SHP77 treated with DMSO at 0.1 percent for 48 hours (cell line): ENCODE results near the gene NFKBIE.

Experiments
- DNase-seq: peaks from one replicate; lab custom pipeline; 2025; lab: John Stamatoyannopoulos, UW

Gene NFKBIE

DNA sequence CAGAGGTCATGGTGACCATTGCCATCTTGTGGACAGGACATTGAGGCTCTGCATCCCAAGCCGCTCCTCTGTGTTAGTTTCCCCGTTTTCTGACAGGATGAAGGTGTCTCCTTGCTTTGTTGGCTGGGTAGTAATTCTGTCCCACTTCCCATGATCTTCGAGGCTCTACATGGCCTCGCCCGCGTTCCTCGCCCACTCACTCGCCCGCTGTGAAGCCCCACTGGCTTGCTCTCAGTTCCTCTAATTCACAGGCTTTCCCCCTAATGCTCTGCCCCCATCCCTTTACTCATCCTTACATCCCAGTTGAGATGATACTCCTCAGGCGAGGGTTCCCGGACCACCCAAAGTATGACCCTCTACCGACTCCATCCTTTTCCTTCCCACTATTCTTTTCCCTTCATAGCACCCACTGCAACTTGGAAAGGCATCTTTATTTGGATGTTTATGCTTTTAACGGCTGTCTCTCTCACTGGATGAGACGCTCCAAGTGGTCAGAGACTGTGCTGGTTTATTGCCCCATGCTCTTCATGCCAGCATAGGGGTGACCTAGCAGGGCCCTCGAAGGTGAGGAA is 7.5 kb downstream of the NFKBIE start:
- DNase-seq = no peak

DNA sequence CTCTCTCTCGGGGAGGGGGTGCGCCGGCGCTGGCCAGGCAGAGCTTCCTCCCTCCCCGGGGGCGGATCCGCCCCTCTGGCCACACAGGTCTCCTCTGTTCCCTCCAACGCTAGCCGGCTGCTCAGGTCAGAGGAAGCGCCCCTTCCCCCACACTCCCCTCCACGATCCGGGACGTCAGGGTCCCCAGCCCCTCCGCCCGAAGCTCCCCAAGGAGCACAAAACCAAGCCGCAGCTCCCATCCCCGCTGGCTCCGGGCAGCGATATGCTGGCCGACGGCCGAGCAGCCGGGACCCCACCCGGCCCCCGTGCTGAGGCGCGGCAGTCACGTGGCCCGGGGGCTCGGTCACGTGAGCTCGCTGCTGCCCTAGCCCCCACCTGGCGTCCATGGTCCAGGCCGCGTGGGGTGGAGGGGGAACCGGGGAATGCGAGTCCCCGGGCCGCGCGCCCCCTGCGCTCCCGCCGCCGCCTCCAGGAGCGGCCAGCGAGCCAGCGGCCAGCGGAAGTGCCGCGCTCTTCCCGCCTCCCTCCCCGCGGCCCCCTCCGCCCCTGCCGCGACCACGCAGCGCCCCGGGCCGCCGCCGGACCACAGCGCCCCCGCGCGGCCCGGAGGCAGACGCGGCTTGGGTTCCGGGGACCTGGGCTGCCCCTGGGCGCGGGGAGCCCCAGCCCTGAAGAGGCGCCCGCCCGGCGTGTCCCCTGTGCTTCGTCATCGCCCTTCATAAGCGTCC is 8.2 kb downstream of the NFKBIE start, which contains the start of gene SLC35B2:
Gene SLC35B2, minus strand, starts transcription at position 504 of the 728 bp plus-strand sequence. Its CDS starts 118 bp downstream, at position 386.
- no peak for DNase-seq

DNA sequence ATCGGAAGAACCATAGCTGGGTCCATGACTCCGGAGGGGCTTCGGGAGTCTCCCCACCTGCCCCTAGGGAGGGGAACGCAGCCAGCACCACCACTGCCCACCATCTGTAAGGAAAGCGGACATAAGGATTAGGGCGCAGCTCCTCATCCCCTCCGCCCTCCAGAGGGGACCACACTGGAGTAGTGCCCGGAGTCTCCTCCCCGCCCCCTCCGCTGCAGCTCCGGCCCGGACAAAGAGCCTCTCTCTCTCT is 8.7 kb downstream of the NFKBIE start:
- no peak for DNase-seq

DNA sequence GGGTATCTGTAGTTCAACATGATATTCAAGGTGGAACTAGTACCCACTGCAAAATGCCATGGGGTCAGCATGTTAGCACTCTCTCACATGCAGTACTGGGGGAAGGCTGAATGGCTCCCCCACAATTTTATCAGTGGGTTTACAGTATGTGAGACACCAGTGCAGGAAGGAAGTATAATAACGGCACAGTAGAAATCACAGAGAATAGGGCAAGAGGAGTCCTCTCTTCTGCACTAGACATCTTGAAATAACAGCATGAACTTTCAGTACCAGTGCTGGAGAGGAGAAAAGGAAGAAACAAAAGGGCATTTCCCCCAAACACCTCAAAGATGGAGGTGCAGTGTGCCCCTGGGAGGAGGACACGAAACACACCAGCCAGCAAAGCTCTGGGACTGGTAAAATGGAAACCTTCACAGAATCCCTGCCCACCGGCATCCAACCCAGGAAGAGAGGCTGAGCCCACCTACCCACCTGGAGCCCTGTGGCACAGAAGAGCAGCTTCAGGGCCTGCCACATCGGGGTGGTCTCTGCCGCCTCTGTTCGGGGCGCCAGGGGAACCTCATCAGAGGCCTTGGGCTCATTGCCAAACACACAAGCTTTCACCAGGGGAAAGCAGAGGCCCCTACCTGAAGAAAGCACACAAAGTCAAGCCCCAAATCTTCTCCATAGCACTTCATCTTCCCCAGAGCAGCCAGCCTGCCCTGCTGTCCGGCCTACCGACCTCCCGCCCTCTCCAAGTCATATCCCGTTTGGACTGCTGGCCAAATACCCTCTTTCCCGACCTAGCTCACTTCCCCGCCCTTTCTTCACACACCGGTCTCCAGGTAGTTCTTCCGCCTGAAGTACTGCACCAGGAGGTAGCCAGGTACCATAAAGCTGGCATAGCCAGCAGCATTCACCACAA is 9.2 kb downstream of the NFKBIE start:
- no peak for DNase-seq

DNA sequence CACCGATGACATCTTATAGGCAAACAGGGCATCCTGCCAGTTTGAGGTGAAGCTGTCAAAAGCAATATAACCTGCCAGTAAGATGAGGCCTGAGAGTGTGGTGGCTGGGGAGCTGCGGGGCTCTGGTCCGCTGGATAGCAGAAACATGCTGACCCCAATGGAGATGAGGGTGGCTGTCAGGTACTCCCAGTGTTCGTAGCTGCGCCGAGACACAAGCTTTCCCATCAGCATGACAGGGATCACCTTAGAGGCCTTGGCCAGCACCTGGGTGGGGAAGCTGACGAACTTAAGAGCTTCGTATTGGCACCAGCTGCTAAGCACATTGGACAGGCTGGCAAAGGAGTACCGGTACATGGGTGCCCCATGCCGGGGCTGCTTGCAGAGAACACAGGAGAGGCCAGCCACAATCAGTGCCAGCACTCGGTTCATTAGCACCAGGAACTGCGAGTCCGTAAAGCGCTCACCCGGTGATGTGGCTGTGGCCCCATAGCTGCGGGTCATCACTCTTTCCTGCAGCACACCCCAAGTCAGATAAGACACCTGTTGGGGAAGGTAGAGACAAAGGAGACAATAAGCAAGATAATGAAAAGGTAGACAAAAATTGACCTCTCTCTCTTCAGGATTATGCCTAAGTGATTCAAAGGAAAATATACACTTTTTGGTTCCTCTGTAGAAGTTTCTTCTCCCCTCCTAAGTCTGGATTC is 10.1 kb downstream of the NFKBIE start:
- DNase-seq = no peak

DNA sequence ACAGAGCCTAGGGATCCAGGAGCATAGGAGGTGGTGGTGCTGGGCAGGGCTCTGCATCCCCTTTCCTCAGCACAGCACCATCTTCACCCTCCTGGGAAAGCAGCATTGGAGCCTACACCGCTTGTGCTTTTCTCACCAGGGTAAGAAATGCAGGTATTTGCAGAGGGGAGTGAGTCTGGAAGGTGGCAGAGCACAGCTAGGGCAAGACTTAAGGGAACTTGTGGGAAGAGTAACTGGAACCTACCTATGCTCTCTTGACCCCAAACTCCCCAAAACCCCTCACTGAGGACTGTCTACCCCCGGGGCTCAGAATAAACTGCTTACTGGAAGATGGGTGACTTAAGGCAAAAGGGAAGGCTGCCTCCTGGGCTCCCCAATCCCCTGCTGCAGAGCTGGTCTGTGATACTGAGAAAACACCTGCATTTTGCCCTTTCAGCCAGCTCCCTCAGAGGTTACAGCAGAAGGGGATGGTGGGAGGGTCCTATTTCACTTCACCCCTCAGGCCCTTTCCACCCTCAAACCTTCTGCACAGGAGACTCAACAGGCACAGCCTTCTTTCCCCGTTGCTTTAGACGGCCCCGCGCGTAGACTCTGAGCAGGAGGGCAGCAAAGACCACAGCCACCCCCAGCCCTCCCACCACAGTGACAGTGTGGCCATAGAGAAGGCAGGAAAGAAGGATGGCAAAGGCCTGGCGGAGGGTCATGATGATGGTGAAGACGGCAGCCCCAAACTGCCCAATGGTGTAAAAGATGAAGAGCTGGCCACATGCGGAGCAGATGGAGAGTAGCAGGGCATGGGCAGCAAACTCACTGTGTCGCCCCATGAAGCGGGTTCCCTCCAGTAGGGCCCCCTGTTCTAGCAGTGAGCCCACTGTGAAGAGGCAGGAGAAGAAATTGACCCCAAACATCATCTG is 10.9 kb downstream of the NFKBIE start:
- no peak for DNase-seq

DNA sequence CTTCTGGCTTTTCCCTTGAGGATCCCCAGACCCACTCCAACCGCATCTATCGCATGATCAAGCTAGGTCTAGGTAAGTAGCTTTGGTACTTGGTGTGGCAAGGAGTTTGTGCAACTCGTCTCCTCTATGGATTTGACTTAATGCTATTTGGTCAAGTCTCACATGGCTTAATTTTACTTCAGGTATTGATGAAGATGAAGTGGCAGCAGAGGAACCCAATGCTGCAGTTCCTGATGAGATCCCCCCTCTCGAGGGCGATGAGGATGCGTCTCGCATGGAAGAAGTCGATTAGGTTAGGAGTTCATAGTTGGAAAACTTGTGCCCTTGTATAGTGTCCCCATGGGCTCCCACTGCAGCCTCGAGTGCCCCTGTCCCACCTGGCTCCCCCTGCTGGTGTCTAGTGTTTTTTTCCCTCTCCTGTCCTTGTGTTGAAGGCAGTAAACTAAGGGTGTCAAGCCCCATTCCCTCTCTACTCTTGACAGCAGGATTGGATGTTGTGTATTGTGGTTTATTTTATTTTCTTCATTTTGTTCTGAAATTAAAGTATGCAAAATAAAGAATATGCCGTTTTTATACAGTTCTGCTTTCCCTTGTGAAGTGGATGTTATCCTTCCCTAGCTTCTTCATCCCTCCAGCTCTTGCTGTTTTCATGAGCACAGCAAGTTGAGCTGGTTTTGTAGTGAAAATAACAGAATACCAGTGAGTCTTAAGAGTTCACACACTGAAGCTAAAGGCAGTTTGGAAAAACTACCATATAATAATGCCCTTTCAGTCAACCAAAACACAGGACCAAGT is 11.8 kb downstream of the NFKBIE start:
- DNase-seq = no peak

DNA sequence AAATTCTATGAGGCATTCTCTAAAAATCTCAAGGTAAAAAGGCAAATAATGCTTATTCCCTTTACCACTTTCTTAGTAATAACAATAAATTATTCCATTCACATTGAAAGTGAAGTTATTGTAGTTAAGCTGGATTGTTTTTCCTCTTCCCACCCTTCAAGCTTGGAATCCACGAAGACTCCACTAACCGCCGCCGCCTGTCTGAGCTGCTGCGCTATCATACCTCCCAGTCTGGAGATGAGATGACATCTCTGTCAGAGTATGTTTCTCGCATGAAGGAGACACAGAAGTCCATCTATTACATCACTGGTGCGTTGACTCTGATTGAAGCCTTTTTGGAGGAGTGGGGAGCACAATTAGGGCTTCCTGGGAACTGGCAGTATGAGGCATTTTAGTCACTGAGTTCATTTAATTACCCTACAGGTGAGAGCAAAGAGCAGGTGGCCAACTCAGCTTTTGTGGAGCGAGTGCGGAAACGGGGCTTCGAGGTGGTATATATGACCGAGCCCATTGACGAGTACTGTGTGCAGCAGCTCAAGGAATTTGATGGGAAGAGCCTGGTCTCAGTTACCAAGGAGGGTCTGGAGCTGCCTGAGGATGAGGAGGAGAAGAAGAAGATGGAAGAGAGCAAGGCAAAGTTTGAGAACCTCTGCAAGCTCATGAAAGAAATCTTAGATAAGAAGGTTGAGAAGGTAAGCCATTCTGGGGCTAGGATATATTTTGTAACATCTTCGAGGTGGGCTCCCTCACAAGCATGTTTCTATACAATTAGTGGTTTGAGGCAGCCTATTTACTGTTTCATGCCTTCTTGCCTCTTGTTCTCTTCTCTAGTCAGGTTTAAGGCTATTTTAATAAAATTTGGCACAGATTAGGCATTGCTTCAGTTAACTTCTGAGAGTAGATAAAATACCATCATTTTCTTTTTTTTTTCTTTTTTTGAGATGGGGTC is 13.5 kb downstream of the NFKBIE start:
- no peak for DNase-seq

DNA sequence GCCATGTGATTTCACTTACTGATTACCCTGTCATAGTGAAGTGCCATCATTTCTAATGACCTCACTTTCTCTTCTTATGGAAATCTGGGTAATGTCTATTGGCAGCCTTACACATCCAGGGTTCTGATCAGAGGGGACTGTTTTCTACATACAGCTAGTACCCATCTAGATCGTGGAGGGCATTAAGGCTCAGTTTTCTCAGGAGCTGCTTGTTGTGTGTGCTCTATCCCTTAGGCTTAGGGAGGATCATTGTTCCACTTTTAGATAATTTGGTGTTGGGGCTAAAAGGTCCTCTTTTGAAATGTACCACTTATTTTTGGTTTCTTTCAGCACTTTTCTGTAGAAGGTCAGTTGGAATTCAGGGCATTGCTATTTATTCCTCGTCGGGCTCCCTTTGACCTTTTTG is 14.6 kb downstream of the NFKBIE start:
- no peak for DNase-seq

DNA sequence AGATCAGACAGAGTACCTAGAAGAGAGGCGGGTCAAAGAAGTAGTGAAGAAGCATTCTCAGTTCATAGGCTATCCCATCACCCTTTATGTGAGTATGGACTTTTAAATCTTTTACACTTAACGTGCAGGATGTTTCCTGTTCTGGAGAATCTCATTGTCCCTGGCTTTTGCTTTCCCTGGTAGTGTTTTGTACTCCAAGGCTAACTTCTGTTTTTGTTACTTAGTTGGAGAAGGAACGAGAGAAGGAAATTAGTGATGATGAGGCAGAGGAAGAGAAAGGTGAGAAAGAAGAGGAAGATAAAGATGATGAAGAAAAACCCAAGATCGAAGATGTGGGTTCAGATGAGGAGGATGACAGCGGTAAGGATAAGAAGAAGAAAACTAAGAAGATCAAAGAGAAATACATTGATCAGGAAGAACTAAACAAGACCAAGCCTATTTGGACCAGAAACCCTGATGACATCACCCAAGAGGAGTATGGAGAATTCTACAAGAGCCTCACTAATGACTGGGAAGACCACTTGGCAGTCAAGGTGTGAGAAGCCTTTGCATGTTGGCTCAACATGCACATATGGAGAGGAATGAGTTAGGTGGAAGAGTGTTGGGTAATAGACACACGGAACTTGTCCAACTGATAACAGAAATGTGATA is 15.2 kb downstream of the NFKBIE start:
- no peak for DNase-seq

DNA sequence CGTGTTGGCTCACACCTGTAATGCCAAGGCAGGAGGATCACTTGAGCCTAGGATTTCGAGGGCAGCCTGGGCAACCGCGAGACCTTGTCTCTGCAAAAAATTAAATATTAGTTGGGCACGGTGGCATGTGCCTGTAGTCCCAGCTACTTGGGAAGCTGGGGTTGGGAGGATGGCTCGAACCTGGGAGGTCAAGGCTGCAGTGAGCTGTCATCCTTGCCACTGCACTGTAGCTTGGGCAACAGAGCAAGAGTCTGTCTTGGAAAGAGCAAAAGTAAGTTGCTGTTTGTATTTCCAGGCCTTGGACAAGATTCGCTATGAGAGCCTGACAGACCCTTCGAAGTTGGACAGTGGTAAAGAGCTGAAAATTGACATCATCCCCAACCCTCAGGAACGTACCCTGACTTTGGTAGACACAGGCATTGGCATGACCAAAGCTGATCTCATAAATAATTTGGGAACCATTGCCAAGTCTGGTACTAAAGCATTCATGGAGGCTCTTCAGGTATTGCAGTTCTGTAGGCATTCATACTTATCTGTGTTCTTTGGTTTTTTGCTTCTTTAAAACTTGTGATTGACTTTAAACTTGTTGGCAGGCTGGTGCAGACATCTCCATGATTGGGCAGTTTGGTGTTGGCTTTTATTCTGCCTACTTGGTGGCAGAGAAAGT is 16.1 kb downstream of the NFKBIE start:
- no peak for DNase-seq

DNA sequence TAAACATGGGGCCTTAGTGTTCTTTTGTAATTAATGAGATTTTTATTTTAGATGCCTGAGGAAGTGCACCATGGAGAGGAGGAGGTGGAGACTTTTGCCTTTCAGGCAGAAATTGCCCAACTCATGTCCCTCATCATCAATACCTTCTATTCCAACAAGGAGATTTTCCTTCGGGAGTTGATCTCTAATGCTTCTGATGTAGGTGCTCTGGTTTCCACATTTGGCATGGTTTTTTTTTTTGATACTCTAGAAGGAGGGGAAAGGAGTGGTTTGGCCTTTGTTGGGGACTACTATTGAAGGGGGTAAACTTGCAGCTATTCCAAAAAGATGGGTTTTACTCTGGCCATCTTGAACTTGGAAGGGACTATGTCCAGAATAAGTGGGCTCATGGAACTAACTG is 16.8 kb downstream of the NFKBIE start:
- no peak for DNase-seq

DNA sequence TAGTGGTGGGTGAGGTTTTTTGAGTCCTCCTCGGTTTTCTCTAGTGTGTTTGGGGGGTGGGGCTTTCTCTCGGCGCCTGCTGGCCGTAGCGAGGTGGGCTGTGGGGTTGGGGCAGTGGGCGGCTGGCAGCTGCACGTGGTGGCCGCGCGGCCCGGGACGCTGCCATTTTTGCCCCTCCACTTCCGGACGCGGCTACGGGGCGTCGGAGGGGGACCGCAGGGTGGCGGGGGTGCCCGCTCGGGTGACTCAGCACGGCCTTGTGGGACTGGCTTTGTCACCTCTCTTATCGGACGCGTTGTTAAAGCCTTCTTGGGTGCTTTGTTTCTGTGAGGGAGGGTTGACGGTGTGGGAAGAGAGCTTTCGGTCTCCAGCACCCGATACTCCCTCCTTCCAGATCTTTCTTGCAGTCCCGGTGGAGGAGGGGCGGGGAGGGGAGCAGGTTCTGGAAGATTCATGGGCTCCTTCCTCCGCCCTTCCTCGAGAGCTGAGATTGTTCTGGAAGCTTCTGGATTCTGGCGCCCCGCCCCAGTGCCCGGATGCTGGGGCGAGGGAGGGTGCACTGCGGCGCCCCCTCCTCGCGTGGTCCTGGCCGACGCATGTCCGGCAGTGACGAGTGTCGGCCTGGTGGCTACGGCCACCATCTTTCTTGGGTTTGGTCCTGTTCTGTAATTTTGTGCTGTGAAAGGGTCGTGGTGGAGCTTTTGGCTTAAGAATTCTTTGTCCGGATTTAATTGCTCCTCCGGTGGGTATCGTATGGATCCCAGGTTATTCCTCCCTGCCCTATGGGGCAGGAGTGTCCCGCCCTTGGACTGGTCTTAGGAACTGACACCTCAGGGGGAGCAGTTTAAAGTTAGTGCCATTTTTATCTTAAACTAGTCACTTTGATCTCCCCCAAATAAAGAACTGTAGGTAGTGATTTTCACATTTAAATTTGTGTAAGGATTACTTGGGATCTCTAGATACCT is 17.7 kb downstream of the NFKBIE start:
- DNase-seq = no peak

DNA sequence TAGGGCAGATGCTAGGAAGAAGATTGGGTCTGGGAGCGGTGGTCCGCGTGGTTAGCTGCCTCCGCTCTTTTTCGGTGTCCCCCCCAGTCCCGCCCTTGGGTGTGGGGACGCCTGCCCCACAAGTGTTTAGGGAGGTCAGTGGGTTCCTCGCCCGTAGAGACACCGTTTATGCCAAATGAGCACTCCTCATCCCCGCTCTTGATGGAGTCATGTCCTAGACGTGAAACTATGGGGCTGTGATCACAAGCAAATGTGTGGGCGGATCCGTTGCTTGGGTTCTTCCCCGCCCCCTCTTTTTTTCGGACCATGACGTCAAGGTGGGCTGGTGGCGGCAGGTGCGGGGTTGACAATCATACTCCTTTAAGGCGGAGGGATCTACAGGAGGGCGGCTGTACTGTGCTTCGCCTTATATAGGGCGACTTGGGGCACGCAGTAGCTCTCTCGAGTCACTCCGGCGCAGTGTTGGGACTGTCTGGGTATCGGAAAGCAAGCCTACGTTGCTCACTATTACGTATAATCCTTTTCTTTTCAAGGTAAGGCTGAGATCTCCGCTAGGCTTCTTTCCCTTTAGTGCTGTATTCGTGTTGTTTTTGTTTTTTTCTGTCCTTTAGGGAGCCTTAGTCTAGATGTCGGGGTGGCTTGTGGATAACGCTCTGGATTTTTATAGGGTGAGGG is 18.6 kb downstream of the NFKBIE start, which contains the start of gene HSP90AB1:
Gene HSP90AB1, plus strand, starts transcription at position 439 of the 675 bp plus-strand sequence. CDS start 1,529 bp downstream, outside the sequence.
- DNase-seq = peak; percentile 84

DNA sequence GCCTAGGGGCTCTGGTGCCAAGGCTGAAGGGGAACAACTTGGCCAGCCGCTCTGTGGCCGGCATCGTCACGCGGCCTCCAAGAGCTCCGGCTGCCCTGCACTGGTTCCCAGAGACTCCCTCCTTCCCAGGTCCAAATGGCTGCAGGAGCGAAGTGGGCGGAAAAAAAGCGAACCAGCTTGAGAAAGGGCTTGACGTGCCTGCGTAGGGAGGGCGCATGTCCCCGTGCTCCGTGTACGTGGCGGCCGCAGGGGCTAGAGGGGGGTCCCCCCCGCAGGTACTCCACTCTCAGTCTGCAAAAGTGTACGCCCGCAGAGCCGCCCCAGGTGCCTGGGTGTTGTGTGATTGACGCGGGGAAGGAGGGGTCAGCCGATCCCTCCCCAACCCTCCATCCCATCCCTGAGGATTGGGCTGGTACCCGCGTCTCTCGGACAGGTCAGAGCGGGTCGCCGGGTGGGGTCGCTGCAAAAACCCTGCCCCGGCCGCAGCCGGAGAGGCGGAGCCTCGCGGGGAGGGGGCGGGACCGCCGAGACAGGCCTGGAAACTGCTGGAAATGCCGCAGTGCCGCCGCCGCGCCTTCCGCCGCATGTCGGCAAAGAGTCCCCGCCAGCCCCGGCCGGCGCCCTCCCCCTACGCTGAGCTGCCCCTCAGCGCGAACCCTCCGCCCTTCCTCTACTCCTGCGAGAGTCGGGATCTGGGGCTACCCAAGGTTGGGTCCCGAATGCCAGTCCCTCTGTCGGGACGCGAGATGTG is 19.3 kb downstream of the NFKBIE start:
- peak; percentile 66 for DNase-seq
